Liver (tissue), 3 donors: ENCODE measurements around the gene UTRN.

Experiments
- CTCF ChIP-seq: fragments of 150-350 bp; IDR thresholded peaks from 2 replicates; pipeline ENCODE4 v1.5.1; 2017; ENCODE audit warnings: improper control_type of control experiment, low read depth, low read length; ENCODE audit not compliant: missing input control
- FOXA1 ChIP-seq: IDR thresholded peaks from 2 replicates; pipeline ENCODE4 v1.6.1; 2016; ENCODE audit warnings: antibody characterized with exemption
- GABPA ChIP-seq, 2 donors: IDR thresholded peaks in 1 of 2; conservative IDR thresholded peaks in 1 of 2; 2 replicates each; pipeline ENCODE4 v1.6.1; 2016; ENCODE audit warnings: antibody characterized with exemption in 2 of 2, mild to moderate bottlenecking in 1 of 2, moderate library complexity in 1 of 2
- MAX ChIP-seq: IDR thresholded peaks from 2 replicates; pipeline ENCODE4 v1.6.1; 2016; ENCODE audit warnings: antibody characterized with exemption
- RAD21 ChIP-seq, 2 donors: IDR thresholded peaks; 2 replicates each; pipeline ENCODE4 v1.6.1; 2016; ENCODE audit warnings: antibody characterized with exemption in 2 of 2, mild to moderate bottlenecking in 2 of 2
- REST ChIP-seq: IDR thresholded peaks from 2 replicates; pipeline ENCODE4 v1.6.1; 2016; ENCODE audit warnings: antibody characterized with exemption, mild to moderate bottlenecking
- TAF1 ChIP-seq: conservative IDR thresholded peaks from 2 replicates; pipeline ENCODE4 v1.6.1; 2016; ENCODE audit warnings: antibody characterized with exemption, mild to moderate bottlenecking
- YY1 ChIP-seq: IDR thresholded peaks from 2 replicates; pipeline ENCODE4 v1.6.1; 2016; ENCODE audit warnings: antibody characterized with exemption, mild to moderate bottlenecking
- donor health status: healthy.
- donor health status: healthy.

GRCh38 chr6:144317736-144318135 is 32.6 kb downstream of the UTRN start:
- TF ChIP-seq CTCF = no peak
- no peak for TF ChIP-seq YY1
- TF ChIP-seq REST = no peak
- TF ChIP-seq FOXA1 = no peak
- TF ChIP-seq MAX = no peak
- TF ChIP-seq GABPA (IDR thresholded peaks at IDR 0.05 in 1 of 2, conservative IDR thresholded peaks at IDR 0.05 in 1 of 2) = no peak
- no peak for TF ChIP-seq TAF1
- TF ChIP-seq RAD21 (IDR thresholded peaks at IDR 0.05) = no peak
